HL-60 (cell line): ENCODE data around the gene ZBTB47.

Source experiments
- CTCF ChIP-seq: IDR thresholded peaks from one replicate; pipeline ENCODE4 v1.5.1; 2011; ENCODE audit warnings: low read length, control low read depth, inconsistent platforms; ENCODE audit not compliant: insufficient read depth
- POLR2AphosphoS5 ChIP-seq: IDR thresholded peaks from 2 replicates; pipeline ENCODE4 v1.6.1; 2012; ENCODE audit warnings: low read depth
- SPI1 ChIP-seq: IDR thresholded peaks from 2 replicates; pipeline ENCODE4 v1.6.1; 2012; ENCODE audit warnings: low read depth, mild to moderate bottlenecking, borderline replicate concordance

- TF ChIP-seq CTCF: no peak
- TF ChIP-seq SPI1: no peak
- TF ChIP-seq POLR2AphosphoS5: no peak
These were observed 33.5 kb downstream of the ZBTB47 start for GRCh38 chr3:42686832-42687650.
